Measurements from ENCODE around the gene RBMS2. TPM values are rescaled to one million over a fixed set of nuclear protein-coding genes. Genes with fewer than 3 reads are reported as not detected.

Gene RBMS2
- total RNA-seq, 1 experiment from 2014 or later = 40.8 TPM

GRCh38 chr12:56474389-56474788 is 47.2 kb upstream of the RBMS2 start:
- ATAC-seq = no peak
- no peaks in the 10 kb centered on the region for H3K9me2 ChIP-seq (ENCODE audit: insufficient read depth)
- H3K27ac ChIP-seq (ENCODE audit: low read depth, low read length) = no peak overlapping the region
- H3K9ac ChIP-seq (ENCODE audit: low read length) = no peak overlapping the region
- RAD21 ChIA-PET (ENCODE audit: low non-redundant PET in 1 of 2, low total read pairs in 2 of 2, uncharacterized antibody in 2 of 2, unreplicated experiment in 2 of 2) = no interaction called here
- no peaks in the 10 kb centered on the region for H3K9me3 ChIP-seq (ENCODE audit: control insufficient read depth in 1 of 2, insufficient read depth in 1 of 2, low read depth in 1 of 2, low read length in 2 of 2)
- CTCF ChIA-PET = no interaction called here
- BruUV-seq (replicated peaks) = no TSS peak
- H4K20me1 ChIP-seq (ENCODE audit: insufficient read depth) = no peaks in the 10 kb centered on the region
- peaks cover 0 to 5% of the 10 kb centered on the region in 2 experiments; a peak in 2 of 4 replicates for H3K4me1 ChIP-seq (ENCODE audit: control insufficient read depth in 1 of 2, insufficient read depth in 2 of 2, low read length in 2 of 2)
- no peak for TF ChIP-seq CBX3 (IDR thresholded peaks at IDR 0.05; ENCODE audit: low read depth)
- TF ChIP-seq POLR2A (IDR thresholded peaks at IDR 0.05; ENCODE audit: borderline replicate concordance, extremely low read depth, insufficient read depth, insufficient read length) = no peak
- no peak for TF ChIP-seq EZH2 (IDR thresholded peaks at IDR 0.05)
- TF ChIP-seq REST (IDR thresholded peaks at IDR 0.05; ENCODE audit: low read depth) = no peak
- no peak for TF ChIP-seq JUND (IDR thresholded peaks at IDR 0.05)
- no peak for TF ChIP-seq ATF3 (IDR thresholded peaks at IDR 0.05)
- TF ChIP-seq ELF1 (IDR thresholded peaks at IDR 0.05; ENCODE audit: borderline replicate concordance, low read depth) = no peak
- TF ChIP-seq TCF7L2 (IDR thresholded peaks at IDR 0.05; ENCODE audit: borderline replicate concordance, extremely low read depth, insufficient read depth, insufficient read length) = no peak
- TF ChIP-seq CEBPB (IDR thresholded peaks at IDR 0.05; ENCODE audit: low read depth) = no peak
- no peak for TF ChIP-seq SRF (IDR thresholded peaks at IDR 0.05; ENCODE audit: low read depth)
- TF ChIP-seq SIN3A (IDR thresholded peaks at IDR 0.05; ENCODE audit: low read depth) = no peak
- no peak for TF ChIP-seq EGR1 (IDR thresholded peaks at IDR 0.05; ENCODE audit: low read depth)
- H3K4me2 ChIP-seq (ENCODE audit: low read length) = no peak overlapping the region
- H3K27me3 ChIP-seq (ENCODE audit: insufficient read depth, low read length) = no peaks in the 10 kb centered on the region
- no peak for DNase-seq (ENCODE audit: low read depth, low spot score)
- H3K4me3 ChIP-seq (replicated peaks in 1 of 2; ENCODE audit: low read depth in 1 of 2, low read length in 2 of 2) = no peak overlapping the region
- POLR2A ChIA-PET = interaction anchor here (1.0 kb wide), 1 partner anchor 16 kb away, joined by 3 read pairs; no protein-coding TSS in a partner anchor
- peaks cover 24% of the 10 kb centered on the region for H3K79me2 ChIP-seq (ENCODE audit: insufficient read depth, low read length)
- intact Hi-C loops (cut with micrococcal nuclease) = no loop called here
- no peak overlapping the region for H2AFZ ChIP-seq (ENCODE audit: low read depth, low read length, poor library complexity, severe bottlenecking)
- peaks cover 0 to 17% of the 10 kb centered on the region in 2 experiments; a peak in 2 of 4 replicates for H3K36me3 ChIP-seq (ENCODE audit: control insufficient read depth in 1 of 2, insufficient read depth in 2 of 2, low read length in 2 of 2)
